ENCODE measurements around the gene KDM3A.

GRCh38 chr2:86429335-86429734 lies 11.8 kb upstream of the KDM3A start:
- TF ChIP-seq CTCF (IDR thresholded peaks at IDR 0.05) (no peak), POLR2A (IDR thresholded peaks at IDR 0.05) (no peak)
